MG63 (cell line): ENCODE results near the gene IL12RB2. TPM values are rescaled to one million over a fixed set of nuclear protein-coding genes. Genes with fewer than 3 reads are reported as not detected.
A peak's percentile ranks its signal among the peaks of the same experiment; 100 is the strongest.

Experiments used
- DNase-seq: peaks from one replicate; pipeline ENCODE4 v3.0.0-alpha.2; 2020
- H3K27me3 ChIP-seq: fragments of 250-450 bp; sonication (Bioruptor Pico); 2 replicates; pipeline ENCODE4 v1.5.1; 2020; ENCODE audit warnings: mild to moderate bottlenecking, moderate library complexity
- H3K36me3 ChIP-seq: fragments of 250-450 bp; sonication (Bioruptor Pico); 2 replicates; pipeline ENCODE4 v1.5.1; 2020; ENCODE audit warnings: mild to moderate bottlenecking, moderate library complexity
- H3K4me3 ChIP-seq: fragments of 250-450 bp; sonication (Bioruptor Pico); 2 replicates; pipeline ENCODE4 v1.5.1; 2020; ENCODE audit warnings: mild to moderate bottlenecking, moderate library complexity
- H3K9me3 ChIP-seq: fragments of 250-450 bp; sonication (Bioruptor Pico); 2 replicates; pipeline ENCODE4 v1.5.1; 2020; ENCODE audit warnings: mild to moderate bottlenecking, moderate library complexity
- total RNA-seq: library from RNA; depleted of rRNA; stranded (reverse); fragments of >200 nt; shearing (Covaris generic); gene quantifications from 2 replicates; pipeline ENCODE4 v1.2.3, GENCODE V29; 2014; ENCODE audit warnings: low replicate concordance

The IL12RB2 gene
- total RNA-seq, 1 experiment from 2014 or later: not detected

- no peaks in the 10 kb centered on the region for H3K27me3 ChIP-seq
- no peaks in the 10 kb centered on the region for H3K9me3 ChIP-seq
- no peak for DNase-seq
- no peak overlapping the region for H3K4me3 ChIP-seq
- H3K36me3 ChIP-seq: no peaks in the 10 kb centered on the region
Measured at GRCh38 chr1:67336157-67336556, 28.5 kb downstream of the IL12RB2 start.

- no peak overlapping the region for H3K4me3 ChIP-seq
- no peaks in the 10 kb centered on the region for H3K9me3 ChIP-seq
- no peaks in the 10 kb centered on the region for H3K27me3 ChIP-seq
- no peak for DNase-seq
- H3K36me3 ChIP-seq: no peaks in the 10 kb centered on the region
Measured at GRCh38 chr1:67336783-67337182, 29.1 kb downstream of the IL12RB2 start.

DNA sequence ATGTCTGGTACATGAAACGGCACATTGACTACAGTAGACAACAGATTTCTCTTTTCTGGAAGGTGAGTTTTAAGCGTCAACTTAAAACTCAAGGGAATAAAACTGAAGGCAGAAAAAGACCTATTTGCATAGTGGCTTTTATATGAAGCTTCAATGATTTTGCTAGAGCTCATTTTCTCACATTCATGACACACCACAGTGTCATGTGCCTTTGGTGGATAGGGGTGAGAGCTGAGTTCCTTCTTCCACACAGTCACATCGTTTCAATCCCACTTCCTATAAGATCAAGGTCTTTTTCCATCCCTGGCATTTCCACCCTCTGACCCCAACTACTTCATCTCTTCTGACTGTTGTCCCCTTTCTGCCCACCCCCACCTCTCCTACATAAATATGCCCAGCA lies 31.0 kb downstream of the IL12RB2 start:
- Histone ChIP-seq H3K27me3 (no peaks in the 10 kb centered on the region), H3K36me3 (no peaks in the 10 kb centered on the region), H3K4me3 (no peak overlapping the region), H3K9me3 (no peaks in the 10 kb centered on the region)
- no peak for DNase-seq

DNA sequence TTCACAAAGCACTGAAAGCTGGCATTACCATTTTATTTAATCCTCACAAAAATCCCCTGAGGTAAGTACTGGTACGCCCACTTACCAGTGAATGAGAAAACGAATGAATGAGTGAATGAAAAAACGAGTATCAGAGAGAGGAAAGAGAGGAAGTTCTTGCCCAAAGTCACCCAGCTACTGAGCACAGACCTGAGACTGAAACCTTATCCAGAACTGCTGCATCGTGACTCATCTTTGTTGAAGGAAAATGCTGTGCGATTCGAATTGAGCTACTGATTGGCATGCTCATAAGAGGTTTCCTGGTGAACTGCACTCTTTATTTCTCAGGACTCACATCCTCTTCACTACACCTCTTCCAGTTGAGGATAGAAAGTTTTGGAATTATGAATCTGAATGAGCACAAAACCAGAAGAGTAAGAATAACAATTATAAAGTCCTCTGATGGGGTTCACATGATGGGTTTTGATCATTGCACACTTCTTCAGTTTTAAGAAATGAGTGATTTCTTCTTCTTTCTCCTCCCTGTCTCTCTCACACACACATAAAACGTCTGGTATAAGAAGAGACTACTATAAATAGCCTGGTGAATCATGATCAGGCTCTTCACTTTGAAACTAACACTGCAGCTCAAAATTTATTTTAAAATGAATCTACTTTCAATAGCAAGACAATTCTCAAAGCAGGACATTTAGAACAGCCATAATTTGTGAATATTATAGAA lies 32.1 kb downstream of the IL12RB2 start:
- peak; percentile 50 for DNase-seq
- H3K4me3 ChIP-seq: no peak overlapping the region
- no peaks in the 10 kb centered on the region for H3K36me3 ChIP-seq
- no peaks in the 10 kb centered on the region for H3K27me3 ChIP-seq
- H3K9me3 ChIP-seq: no peaks in the 10 kb centered on the region

GRCh38 chr1:67342076-67342890 lies 34.6 kb downstream of the IL12RB2 start:
- DNase-seq: no peak
- Histone ChIP-seq H3K36me3 (no peaks in the 10 kb centered on the region), H3K27me3 (no peaks in the 10 kb centered on the region), H3K4me3 (no peak overlapping the region), H3K9me3 (no peaks in the 10 kb centered on the region)

- DNase-seq: no peak
- Histone ChIP-seq H3K27me3 (no peaks in the 10 kb centered on the region), H3K4me3 (no peak overlapping the region), H3K36me3 (no peaks in the 10 kb centered on the region), H3K9me3 (no peaks in the 10 kb centered on the region)
Measured at GRCh38 chr1:67345556-67345955, 37.9 kb downstream of the IL12RB2 start.

DNA sequence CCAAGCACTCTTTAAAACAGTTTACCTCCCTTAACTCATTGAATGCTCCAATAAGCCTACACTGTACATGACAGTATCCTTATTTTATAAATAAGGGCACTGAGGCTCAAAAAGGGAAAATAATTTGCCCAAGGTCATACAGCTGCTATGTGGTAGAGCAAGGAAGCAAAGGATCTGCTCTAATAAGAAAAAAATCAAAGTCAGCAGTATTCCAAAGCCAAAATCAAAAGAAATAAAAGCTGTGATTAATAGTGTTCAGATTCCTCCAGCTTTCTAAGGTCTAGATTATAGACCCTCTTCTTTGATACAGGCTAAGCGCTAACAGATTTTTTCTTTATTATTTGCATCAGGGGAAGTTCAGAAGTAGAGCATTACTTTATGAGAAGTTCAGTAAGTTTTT lies 39.3 kb downstream of the IL12RB2 start:
- H3K9me3 ChIP-seq: no peaks in the 10 kb centered on the region
- no peak for DNase-seq

GRCh38 chr1:67347688-67348472 lies 40.2 kb downstream of the IL12RB2 start:
- Histone ChIP-seq H3K4me3 (no peak overlapping the region), H3K27me3 (no peaks in the 10 kb centered on the region), H3K36me3 (no peaks in the 10 kb centered on the region), H3K9me3 (no peaks in the 10 kb centered on the region)
- peak; percentile 32 for DNase-seq

More for the DNA sequence above, 39.3 kb downstream of the IL12RB2 start:
- no peaks in the 10 kb centered on the region for H3K36me3 ChIP-seq
- H3K4me3 ChIP-seq: no peak overlapping the region
- no peaks in the 10 kb centered on the region for H3K27me3 ChIP-seq

GRCh38 chr1:67348586-67349252 lies 41.0 kb downstream of the IL12RB2 start:
- Histone ChIP-seq H3K9me3 (no peaks in the 10 kb centered on the region), H3K4me3 (no peak overlapping the region), H3K36me3 (no peaks in the 10 kb centered on the region), H3K27me3 (no peaks in the 10 kb centered on the region)
- DNase-seq: no peak

GRCh38 chr1:67350783-67351182 lies 43.1 kb downstream of the IL12RB2 start:
- Histone ChIP-seq H3K36me3 (no peaks in the 10 kb centered on the region), H3K4me3 (no peak overlapping the region), H3K27me3 (no peaks in the 10 kb centered on the region), H3K9me3 (no peaks in the 10 kb centered on the region)
- DNase-seq: no peak

DNA sequence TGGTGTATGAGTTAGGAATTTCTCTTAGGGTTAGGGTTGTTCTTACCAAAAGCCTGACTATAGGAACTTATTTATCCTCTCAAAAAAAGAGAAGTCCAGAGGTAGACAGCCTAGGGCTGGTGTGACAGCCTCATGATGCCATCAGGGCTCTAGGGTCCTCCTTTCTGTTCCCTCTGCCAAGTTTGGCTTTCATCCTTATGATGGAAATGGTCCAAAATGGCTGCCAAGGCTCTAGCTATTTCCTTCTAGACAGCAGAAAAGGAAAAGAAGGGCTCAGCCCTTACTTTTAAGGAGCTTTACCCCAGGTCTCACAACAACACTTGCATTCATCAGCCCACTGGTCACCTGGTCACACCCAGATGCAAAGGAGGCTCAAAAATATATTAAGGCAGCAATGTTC lies 44.5 kb downstream of the IL12RB2 start:
- H3K36me3 ChIP-seq: no peaks in the 10 kb centered on the region
- DNase-seq: no peak
- H3K9me3 ChIP-seq: no peaks in the 10 kb centered on the region
- H3K27me3 ChIP-seq: no peaks in the 10 kb centered on the region
- H3K4me3 ChIP-seq: no peak overlapping the region

GRCh38 chr1:67355745-67356424 lies 48.2 kb downstream of the IL12RB2 start:
- Histone ChIP-seq H3K9me3 (no peaks in the 10 kb centered on the region), H3K4me3 (no peak overlapping the region), H3K36me3 (no peaks in the 10 kb centered on the region), H3K27me3 (no peaks in the 10 kb centered on the region)
- DNase-seq: peak; percentile 33

DNA sequence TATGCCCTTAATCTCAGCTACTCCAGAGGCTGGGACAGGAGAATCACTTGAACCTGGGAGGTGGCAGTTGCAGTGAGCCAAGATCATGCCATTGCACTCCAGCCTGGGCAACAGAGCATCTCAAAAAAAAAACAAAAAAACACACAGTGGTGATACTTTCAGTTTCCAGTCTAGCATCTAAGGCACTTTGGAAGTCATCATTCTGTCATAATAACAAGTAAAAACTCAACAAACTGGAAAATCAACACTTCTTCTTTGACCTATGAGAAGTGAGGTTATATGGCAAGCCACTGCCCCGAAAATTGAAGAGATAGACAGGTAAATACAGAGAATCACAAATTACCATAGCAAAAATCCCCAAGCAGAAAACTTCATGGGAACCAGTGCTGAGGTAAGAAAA lies 51.9 kb downstream of the IL12RB2 start:
- Histone ChIP-seq H3K27me3 (no peaks in the 10 kb centered on the region), H3K4me3 (no peak overlapping the region), H3K9me3 (no peaks in the 10 kb centered on the region), H3K36me3 (no peaks in the 10 kb centered on the region; the same call in 1 of the 2 replicates)
- DNase-seq: no peak

DNA sequence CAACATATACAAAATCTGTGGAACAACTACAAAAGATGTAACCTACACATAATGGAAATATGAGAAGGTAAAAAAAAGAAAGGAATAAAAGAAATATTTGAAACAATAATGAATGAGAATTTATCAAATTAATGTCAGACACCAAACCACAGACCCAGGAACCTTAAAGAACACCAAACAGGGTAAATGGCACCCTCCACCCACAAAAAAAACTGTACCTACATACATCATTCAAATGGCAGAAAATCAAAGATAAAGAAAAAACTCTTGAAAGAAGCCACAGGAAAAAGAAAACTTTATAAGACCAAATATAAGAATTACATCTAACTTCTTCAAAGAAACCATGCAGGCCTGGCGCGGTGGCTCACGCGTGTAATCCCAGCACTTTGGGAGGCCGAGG lies 54.0 kb downstream of the IL12RB2 start:
- Histone ChIP-seq H3K4me3 (no peak overlapping the region), H3K27me3 (no peaks in the 10 kb centered on the region), H3K36me3 (no peaks in the 10 kb centered on the region; the same call in 1 of the 2 replicates), H3K9me3 (no peaks in the 10 kb centered on the region)
- no peak for DNase-seq

GRCh38 chr1:67367370-67368045 lies 59.8 kb downstream of the IL12RB2 start:
- no peak for DNase-seq

More at GRCh38 chr1:67367370-67368045, 59.8 kb downstream of the IL12RB2 start:
- Histone ChIP-seq H3K9me3 (no peaks in the 10 kb centered on the region), H3K27me3 (no peaks in the 10 kb centered on the region), H3K36me3 (no peaks in the 10 kb centered on the region; the same call in none of the 2 replicates), H3K4me3 (no peak overlapping the region)
